ENCODE results near the gene SEC16B. TPM values are rescaled to one million over a fixed set of nuclear protein-coding genes. Genes with fewer than 3 reads are reported as not detected.

SEC16B gene
- total RNA-seq, 2 experiments from 2014 or later = not detected

DNA sequence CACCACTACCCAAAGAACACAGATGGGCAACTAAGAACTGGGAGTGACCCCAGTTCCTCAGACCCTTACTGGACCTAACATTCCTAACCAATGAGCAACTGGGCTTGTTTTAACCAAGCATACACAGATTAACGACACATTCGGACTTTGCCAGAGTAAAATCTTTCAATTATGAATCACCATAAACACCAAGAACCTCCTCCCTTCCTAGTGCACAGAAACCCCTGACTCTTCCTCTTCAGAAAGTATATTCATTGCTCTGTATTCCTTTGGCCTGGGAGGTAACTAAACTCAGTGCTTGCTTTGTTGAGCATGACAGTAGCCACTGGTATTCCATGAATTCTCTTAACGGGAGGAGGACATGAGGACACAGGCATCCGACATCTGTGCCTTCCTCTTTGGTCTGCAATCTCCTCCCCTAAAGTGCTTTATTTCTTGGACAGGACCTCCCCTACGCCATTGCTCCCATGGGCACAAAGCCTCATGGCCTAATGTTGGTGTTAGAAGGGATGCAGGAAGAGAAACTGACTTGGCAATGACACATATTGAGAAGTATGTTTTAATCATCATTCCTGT lies 42.7 kb downstream of the SEC16B start:
- Histone ChIP-seq H2AFZ (ENCODE audit: low read length) (no peak overlapping the region), H3K27ac (ENCODE audit: low read depth, low read length, poor library complexity, severe bottlenecking) (no peak overlapping the region), H3K36me3 (ENCODE audit: insufficient read depth, low read length) (no peaks in the 10 kb centered on the region), H3K4me2 (ENCODE audit: low read length) (no peak overlapping the region), H4K20me1 (ENCODE audit: insufficient read depth, low read length) (no peaks in the 10 kb centered on the region), H3K4me3 (ENCODE audit: low read depth, low read length, poor library complexity, severe bottlenecking) (no peak overlapping the region), H3K4me1 (ENCODE audit: insufficient read depth, low read length, poor library complexity, severe bottlenecking) (no peaks in the 10 kb centered on the region), H3K9me2 (ENCODE audit: insufficient read depth, low read length) (no peaks in the 10 kb centered on the region), H3K9me3 (ENCODE audit: low read length) (no peaks in the 10 kb centered on the region), H3K79me2 (ENCODE audit: insufficient read depth, low read depth, low read length) (no peaks in the 10 kb centered on the region)
- ChIA-PET POLR2A (no interaction called here), CTCF (ENCODE audit: unreplicated experiment) (no interaction called here)
- TF ChIP-seq EZH2phosphoT487 (IDR thresholded peaks at IDR 0.05; ENCODE audit: borderline replicate concordance, low read depth, low read length) = no peak
- TF ChIP-seq, protein P1, sequence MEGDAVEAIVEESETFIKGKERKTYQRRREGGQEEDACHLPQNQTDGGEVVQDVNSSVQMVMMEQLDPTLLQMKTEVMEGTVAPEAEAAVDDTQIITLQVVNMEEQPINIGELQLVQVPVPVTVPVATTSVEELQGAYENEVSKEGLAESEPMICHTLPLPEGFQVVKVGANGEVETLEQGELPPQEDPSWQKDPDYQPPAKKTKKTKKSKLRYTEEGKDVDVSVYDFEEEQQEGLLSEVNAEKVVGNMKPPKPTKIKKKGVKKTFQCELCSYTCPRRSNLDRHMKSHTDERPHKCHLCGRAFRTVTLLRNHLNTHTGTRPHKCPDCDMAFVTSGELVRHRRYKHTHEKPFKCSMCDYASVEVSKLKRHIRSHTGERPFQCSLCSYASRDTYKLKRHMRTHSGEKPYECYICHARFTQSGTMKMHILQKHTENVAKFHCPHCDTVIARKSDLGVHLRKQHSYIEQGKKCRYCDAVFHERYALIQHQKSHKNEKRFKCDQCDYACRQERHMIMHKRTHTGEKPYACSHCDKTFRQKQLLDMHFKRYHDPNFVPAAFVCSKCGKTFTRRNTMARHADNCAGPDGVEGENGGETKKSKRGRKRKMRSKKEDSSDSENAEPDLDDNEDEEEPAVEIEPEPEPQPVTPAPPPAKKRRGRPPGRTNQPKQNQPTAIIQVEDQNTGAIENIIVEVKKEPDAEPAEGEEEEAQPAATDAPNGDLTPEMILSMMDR (conservative IDR thresholded peaks at IDR 0.05; ENCODE audit: low read length) = no peak
- intact Hi-C loops (cut with micrococcal nuclease; ENCODE audit: unreplicated experiment) = no loop called here
- BruUV-seq (replicated peaks) = no TSS peak
- DNase-seq (ENCODE audit: low spot score) = no peak

GRCh38 chr1:177926201-177926600 lies 43.7 kb downstream of the SEC16B start:
- H3K4me2 ChIP-seq (ENCODE audit: low read length) = no peak overlapping the region
- H3K9me2 ChIP-seq (ENCODE audit: insufficient read depth, low read length) = no peaks in the 10 kb centered on the region
- H4K20me1 ChIP-seq (ENCODE audit: insufficient read depth, low read length) = no peaks in the 10 kb centered on the region
- H3K27ac ChIP-seq (ENCODE audit: low read depth, low read length, poor library complexity, severe bottlenecking) = no peak overlapping the region
- H3K4me1 ChIP-seq (ENCODE audit: insufficient read depth, low read length, poor library complexity, severe bottlenecking) = no peaks in the 10 kb centered on the region
- H3K36me3 ChIP-seq (ENCODE audit: insufficient read depth, low read length) = no peaks in the 10 kb centered on the region
- H3K9me3 ChIP-seq (ENCODE audit: low read length) = no peaks in the 10 kb centered on the region
- no peak overlapping the region for H2AFZ ChIP-seq (ENCODE audit: low read length)
- H3K79me2 ChIP-seq (ENCODE audit: insufficient read depth, low read depth, low read length) = no peaks in the 10 kb centered on the region
- intact Hi-C loops (cut with micrococcal nuclease; ENCODE audit: unreplicated experiment) = no loop called here
- no TSS peak for BruUV-seq (replicated peaks)
- no peak overlapping the region for H3K4me3 ChIP-seq (ENCODE audit: low read depth, low read length, poor library complexity, severe bottlenecking)
- POLR2A ChIA-PET = interaction anchor here (0.6 kb wide), 1 partner anchor 958 kb away, joined by 3 read pairs; no protein-coding TSS in a partner anchor
- DNase-seq (ENCODE audit: low spot score) = no peak
- CTCF ChIA-PET (ENCODE audit: unreplicated experiment) = interaction anchor here (0.9 kb wide), 1 partner anchor 17 kb away, joined by 3 read pairs; no protein-coding TSS in a partner anchor
- no peak for TF ChIP-seq EZH2phosphoT487 (IDR thresholded peaks at IDR 0.05; ENCODE audit: borderline replicate concordance, low read depth, low read length)
- TF ChIP-seq, protein P1 (conservative IDR thresholded peaks at IDR 0.05; ENCODE audit: low read length) = no peak

- TF ChIP-seq, protein P1 (conservative IDR thresholded peaks at IDR 0.05; ENCODE audit: low read length) = no peak
- no peak for TF ChIP-seq EZH2phosphoT487 (IDR thresholded peaks at IDR 0.05; ENCODE audit: borderline replicate concordance, low read depth, low read length)
- Histone ChIP-seq H3K4me3 (ENCODE audit: low read depth, low read length, poor library complexity, severe bottlenecking) (no peak overlapping the region), H3K27ac (ENCODE audit: low read depth, low read length, poor library complexity, severe bottlenecking) (no peak overlapping the region), H2AFZ (ENCODE audit: low read length) (no peak overlapping the region), H3K36me3 (ENCODE audit: insufficient read depth, low read length) (no peaks in the 10 kb centered on the region), H3K4me2 (ENCODE audit: low read length) (no peak overlapping the region), H3K9me2 (ENCODE audit: insufficient read depth, low read length) (no peaks in the 10 kb centered on the region), H4K20me1 (ENCODE audit: insufficient read depth, low read length) (no peaks in the 10 kb centered on the region), H3K9me3 (ENCODE audit: low read length) (no peaks in the 10 kb centered on the region), H3K4me1 (ENCODE audit: insufficient read depth, low read length, poor library complexity, severe bottlenecking) (no peaks in the 10 kb centered on the region), H3K79me2 (ENCODE audit: insufficient read depth, low read depth, low read length) (no peaks in the 10 kb centered on the region)
- CTCF ChIA-PET (ENCODE audit: unreplicated experiment) = no interaction called here
- POLR2A ChIA-PET = interaction anchor here (0.6 kb wide), 1 partner anchor 195 kb away, joined by 3 read pairs; no protein-coding TSS in a partner anchor
- no peak for DNase-seq (ENCODE audit: low spot score)
- BruUV-seq (replicated peaks) = no TSS peak
- intact Hi-C loops (cut with micrococcal nuclease; ENCODE audit: unreplicated experiment) = no loop called here
Measured at GRCh38 chr1:177925006-177925405, 44.9 kb downstream of the SEC16B start.

Data from OCI-LY7 (cell line).